ENCODE results near the gene MYO1D. TPM values are rescaled to one million over a fixed set of nuclear protein-coding genes. Genes with fewer than 3 reads are reported as not detected.
A peak's percentile ranks its signal among the peaks of the same experiment; 100 is the strongest.

MYO1D gene
- total RNA-seq, 1 experiment from 2014 or later = 41.2 TPM

DNA sequence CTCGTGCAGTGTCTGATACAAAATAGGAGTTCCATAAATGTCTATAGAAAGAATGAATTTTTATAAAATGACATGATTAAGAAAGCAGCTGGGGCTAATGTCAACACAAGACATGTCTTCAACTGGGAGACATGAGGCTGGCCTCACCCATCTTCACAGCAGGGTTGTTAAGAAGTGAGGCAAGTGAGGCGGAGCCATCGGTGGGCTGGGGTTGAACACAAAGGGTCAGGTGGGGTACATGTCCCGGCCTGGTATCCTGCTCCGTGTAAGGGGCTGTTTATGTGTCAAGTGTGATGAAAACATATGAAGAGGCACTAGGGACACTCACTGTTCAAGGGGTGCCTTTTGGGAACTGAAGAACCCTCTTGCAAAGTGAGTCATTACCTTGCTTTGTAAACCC, 368.0 kb downstream of the MYO1D start:
- DNase-seq (ENCODE audit: low read depth) = no peak

DNA sequence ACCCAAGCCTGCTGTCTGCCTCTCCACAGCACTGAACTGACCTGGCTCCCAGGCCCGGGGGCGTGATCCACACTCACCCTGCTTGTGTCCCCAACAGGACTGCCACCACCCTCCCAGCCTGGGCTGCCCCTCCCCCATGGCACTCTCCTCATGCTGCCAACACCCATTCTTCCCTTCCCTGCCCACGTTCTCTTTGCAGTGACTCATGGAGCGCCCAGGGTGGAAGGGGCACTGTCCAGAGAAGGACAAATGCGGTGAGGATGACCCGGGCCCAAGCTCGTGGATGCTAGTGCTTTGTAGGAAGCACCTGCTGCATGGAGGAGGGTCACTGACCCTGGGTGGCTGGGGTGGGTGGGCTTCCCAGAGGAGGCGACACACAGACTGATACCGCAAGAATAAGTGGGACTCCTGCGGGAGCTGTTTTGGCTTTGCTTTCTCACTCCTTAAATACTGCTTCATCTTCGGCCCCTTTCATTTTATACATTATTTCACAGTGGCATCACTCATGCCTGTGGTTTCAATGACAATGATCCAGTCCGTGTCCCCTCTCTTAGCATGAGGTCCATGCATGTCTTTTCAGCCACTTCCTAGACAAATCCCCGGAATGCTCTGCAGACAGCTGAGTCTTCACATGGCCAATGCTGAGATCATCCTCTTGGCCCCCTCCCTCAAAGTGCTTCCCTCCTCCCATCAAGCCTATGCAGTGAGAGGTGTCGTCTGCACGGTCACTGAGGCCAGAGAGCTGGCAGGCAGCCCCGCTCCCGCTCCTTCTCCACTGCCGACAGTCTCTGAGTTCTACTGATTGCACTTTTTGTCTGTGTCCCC, 372.5 kb downstream of the MYO1D start:
- peak; percentile 36 for DNase-seq (ENCODE audit: low read depth)

DNA sequence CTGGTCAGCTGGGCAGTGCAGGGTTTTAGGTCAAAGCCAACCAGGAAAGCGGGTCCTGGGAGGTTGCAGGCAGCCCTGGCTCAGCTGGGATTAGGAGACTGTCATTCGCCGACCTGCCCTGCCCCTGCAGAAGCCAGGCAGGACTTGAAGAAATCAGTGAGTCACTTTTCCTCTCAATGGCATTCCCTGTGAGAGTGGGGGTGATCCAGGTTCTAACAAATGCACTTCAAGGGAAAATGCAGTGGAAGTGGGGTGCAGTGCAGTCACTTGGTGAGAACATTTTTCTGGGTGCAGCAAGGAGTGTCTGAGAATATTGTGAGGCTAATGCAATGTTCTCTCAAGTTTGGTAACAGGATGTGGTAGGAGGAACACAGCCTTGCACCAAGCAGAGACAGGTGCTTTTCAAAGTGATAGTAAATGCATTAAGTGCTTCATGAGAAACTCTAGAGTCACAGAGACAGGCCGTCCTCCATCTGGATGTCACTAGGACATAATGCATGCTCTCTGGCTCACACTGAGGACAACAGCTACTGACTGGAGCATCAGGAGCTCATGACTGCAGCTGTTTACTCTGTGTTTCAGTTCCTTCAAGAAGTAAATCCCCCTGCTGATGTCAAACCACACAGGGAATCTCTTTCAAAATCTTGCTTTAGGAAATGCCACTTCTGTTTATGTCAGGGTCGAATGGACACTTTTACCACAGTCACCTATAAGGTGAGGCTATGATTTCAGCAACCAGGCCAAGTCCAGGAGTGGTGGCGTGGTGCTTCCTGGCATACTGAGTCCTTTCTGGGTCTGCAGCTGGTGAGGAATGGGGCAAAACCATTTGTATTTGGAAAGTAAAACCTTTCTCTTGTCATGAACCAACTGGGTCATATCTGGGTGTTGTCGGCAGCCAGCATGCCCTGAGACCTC, 373.4 kb downstream of the MYO1D start:
- DNase-seq (ENCODE audit: low read depth) = no peak

DNA sequence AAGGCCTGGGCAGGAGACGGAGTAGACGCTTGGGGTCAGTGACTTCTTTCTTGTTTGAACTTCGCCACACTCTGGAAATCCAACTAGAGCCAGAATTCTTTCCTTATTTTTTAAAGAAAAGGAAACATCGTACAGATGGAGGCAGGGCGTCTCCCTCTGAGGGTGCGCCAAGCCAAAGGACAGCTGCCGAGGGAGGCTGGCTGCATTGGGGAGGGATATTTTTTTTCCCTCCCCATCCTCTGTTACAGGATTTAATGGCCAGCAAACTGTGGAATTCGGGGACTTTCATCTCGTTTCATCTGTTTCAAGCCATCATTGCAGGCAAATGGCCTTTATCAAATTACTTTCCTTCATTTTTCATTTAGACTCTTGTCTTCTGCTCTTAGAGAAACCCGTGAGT, 374.2 kb downstream of the MYO1D start:
- no peak for DNase-seq (ENCODE audit: low read depth)

DNA sequence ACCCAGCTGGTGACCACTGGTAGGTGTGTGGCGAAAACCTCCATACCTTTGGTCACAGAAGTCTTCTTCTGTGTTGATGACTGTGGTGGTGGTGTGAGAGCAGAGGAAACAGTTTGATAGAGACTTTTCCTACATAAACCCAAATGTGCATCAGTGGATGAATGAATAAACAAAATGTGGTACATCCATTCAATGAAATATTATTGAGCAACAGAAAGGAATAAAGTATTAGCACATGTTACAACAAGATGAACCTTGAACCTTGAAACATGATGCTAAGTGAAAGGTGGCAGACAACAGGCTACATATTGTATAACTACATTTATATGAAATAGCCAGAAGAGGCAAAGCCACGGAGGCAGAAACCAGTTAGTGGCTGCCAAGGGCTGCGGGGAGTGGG, 374.9 kb downstream of the MYO1D start:
- no peak for DNase-seq (ENCODE audit: low read depth)

DNA sequence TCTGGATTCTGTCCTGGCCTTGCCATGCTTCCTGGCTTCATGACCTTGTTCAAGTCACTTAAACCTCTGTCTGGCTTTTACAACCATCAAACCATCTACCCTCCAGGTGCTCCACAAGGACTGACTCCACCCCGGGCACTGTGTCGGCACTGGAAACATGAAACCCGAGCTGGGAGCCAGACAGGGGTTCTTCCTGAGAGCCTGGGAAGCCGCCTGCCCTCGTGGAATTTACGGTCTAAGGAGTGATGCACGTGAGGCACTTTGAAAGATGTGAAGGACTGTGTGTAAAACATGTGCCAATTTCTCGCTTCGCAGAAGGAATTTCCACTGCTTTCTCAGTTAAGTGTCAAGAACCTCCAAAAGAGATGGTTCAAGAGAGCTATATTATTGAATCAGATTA, 378.5 kb downstream of the MYO1D start:
- DNase-seq (ENCODE audit: low read depth) = no peak

DNA sequence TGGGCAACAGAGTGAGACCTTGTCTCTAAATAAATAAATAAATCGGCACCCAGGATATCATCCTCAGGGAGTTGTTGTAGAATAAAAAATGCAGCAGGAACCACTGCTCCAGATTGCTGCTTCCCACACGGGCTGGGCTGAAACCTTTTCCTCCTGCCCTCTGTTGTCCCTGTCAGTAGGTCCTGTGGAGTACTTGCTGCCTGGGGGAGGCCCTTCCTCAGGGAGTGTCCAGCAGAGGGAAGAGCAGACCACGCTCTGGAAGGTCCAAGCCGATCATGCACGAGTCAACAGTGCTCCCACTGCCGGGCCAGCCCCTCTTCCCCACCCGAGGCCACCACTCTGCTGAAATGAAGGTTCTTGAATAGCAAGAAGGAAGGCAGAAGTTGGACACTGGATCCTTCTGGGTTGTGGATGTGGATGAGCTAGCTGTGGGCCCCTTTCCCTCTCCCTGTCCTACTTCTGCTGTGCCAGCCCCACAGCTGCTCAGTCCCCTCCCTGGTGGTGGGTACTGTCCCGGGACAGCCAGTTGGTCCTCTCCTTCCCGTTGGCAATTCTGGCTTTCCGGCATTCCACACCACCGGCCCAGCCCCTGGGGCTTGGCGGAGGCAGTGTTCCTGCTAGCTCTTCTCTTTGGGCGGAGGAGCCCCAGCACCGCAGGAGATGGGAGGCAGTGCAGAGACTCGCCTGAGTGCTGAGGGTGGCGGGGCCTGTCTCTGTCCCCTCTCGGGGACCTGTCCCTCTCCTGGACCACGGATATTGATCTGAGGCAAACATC, 379.3 kb downstream of the MYO1D start:
- peak; percentile 67 for DNase-seq (ENCODE audit: low read depth)

DNA sequence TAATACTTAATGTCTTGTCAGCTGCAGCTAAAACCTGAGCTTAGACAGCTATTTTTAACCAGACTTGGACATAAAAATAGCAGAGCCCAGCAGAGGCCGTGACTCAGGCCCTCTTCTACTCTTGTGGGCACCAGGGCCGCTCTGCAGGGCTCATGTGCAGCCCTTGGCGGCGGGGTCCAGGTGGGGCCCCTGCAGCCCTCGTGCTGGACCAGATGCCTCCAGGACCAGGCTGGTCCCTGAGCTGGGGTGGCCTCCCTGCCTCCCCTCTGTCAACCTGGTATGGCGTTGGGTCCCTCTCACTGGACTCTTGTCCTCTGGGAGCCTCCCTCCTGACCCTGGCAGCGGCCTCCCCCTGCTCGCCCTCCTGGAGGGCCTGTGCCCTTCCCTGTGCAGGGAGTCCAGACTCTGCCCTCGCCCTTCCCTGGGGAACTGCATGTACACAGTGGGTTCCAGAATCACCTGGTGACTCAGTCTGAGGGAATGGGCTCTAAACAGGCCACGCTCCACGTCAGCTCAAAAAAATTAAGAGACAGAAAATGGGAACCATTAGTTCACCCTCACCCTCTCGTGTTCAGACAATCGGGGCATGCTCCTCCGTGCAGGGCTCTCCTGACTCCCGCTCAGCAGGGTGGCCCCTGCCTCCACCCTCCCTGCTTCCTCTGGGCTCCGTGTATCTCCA, 380.4 kb downstream of the MYO1D start:
- DNase-seq (ENCODE audit: low read depth) = peak; percentile 85

DNA sequence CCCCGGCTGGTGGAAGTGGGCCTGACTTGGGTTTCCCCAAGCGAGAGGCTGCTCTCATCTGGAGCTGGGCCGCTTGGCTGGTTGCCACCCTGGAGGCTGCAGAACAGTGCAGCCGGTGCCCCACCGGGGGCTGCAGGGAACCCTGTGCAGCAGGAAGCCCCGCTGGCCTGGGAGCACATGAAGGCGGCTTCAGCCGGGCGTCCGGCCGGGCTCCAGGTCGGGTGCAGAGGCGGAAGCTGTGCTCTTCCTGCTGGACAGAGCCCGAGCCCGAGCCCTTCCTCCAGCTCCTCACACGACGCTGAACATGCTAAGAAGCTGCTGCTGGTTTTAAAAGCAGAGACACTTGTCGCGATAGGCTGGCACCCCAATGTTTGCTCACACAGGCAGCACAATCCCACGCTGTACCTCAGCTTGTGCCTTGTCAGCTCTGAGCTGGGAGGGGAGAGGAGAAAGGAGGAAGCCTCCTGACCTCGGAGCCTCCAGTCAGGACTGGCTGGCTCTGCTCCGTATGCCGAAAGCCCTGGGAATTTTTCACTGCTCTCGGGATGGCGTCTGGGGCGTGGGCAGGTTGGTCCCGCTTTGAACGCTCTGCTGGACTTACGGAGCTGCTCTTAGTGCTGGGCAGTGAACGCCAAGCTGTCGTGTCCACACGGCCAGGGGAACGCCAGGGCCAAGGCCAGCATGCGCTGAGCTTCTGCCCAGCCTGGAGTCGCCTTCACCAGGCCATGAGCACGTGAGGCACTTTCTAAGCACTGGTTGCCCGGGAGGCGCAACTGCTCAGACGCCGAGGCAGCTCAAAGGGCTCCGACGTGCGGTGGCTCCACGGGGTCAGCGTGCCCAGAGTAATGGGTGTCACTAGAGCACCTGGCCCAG, 381.3 kb downstream of the MYO1D start:
- DNase-seq (ENCODE audit: low read depth) = no peak

DNA sequence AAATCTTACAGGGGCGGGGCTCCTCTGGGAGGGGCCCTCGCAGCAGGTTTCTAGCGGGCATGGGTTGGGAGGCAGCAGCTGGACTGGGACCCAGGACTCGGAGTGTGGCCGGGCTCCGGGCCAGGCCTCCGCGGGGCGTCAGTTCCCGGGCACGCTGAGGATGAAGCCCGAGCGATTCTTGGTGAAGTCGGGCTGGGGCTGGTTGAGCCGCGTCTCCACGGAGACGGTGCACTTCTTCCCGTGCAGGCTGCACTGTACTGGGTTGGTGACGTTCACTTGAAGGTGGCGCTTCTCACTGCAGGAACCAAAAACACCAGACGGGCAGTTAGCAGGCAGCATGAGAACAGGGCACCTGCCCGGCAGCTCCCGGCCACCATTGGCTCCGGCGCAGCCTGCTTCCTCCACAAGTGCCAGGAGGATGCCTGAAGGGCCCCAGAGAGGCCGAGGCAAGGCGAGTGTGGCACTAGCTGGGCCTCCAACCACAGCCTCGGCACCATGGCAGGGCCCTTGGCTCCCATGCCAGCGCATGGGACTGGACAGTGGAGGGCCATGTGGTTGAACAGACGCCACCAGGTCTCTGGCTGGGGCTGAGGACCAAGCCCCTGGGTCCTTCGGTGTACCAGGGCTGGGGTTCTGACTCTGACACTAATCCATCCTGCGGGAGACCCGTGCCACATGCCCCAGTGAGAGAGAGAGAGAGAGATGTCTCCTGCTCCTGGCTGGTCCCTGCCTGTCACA, 382.1 kb downstream of the MYO1D start:
- no peak for DNase-seq (ENCODE audit: low read depth)

DNA sequence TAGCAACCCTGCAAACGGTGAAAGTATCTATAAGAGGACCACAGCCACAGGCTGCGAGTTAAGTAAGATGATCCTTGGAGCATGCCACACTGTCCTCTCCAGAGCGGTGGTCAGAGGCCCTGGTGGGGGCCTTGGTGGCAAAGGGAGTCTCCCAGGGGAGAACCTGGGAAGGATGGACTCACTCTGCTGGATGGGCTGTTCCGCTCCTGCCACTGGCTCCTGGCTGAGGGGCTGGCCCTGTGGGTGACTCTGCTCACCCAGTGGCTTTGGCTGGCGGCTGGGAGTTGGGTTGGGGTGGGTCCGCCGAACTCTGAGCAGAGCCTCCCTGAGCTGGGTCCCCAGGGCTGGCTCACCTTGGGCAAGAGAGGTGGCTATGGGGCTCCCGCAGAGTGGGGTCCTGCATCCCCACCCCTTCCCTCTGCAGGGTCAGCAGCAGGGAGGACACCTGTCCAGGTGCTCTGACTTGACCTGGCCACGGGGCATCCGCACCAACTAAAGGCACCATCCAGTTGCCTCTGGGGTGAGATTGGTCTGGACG, 382.9 kb downstream of the MYO1D start:
- no peak for DNase-seq (ENCODE audit: low read depth)

DNA sequence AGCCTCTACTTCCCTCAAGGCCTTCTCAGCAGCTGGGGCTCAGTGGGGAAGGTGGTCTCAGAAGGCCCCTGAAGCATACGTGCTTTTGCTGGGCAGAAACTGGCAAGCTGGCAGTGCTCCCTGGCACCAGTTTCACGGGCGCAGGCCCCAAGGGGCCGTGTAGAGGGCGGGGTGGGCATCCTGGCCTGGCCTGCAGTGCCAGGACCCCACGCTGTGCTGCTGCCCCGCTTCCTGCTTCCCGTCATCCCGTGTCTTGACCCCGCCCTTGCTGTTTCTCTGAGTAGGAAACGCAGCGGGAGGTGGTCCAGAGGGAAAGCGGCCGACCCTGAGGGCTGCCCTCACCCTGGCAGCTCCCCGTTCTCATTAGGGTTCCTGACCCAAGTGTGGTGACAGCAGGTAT, 383.4 kb downstream of the MYO1D start:
- no peak for DNase-seq (ENCODE audit: low read depth)

DNA sequence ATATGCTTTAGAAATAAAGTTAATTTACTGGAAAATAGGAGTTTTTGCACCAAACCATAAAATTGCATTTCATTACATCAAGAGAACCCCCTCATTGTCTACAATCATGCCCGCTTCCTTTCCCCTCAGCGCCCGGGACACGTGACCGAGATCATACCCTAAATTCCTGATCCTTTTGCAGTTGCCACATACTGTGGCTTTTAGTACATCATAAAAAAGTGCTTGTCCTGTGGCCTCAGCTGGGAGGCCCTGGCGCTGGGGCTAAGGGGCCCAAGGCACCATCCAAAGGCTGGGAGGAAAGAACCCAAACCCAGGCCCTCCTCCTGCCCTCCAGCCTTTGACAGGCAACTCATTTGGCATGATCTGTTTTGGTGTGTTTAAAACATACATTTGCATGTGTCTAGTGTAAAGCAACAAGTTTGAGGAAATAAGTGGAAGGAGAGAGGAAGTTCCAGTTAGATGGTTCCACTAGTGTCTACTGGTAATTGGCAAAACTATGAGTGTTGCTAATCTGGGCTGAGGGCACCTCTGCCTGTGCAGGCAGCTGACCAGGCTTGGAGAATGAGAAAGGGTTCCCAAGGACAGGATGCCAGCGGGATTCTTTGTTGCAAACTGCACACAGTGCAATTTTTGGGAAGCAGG, 384.2 kb downstream of the MYO1D start:
- DNase-seq (ENCODE audit: low read depth) = no peak

DNA sequence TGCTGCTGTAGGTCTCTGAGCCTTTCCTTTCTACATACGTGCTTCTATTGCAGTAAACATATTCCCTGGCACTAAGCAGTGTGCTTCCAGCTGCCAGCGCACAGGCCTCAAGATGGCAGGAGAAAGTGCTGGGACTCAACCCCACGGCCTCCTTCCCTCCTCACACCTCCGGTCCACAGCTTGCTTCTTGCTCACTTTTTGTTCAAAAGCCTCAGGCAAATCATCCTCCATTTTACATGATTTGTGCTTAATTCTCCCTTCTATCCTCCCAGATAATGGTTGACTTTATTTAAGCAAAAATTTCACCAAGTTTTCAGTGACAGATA, 384.7 kb downstream of the MYO1D start:
- no peak for DNase-seq (ENCODE audit: low read depth)

DNA sequence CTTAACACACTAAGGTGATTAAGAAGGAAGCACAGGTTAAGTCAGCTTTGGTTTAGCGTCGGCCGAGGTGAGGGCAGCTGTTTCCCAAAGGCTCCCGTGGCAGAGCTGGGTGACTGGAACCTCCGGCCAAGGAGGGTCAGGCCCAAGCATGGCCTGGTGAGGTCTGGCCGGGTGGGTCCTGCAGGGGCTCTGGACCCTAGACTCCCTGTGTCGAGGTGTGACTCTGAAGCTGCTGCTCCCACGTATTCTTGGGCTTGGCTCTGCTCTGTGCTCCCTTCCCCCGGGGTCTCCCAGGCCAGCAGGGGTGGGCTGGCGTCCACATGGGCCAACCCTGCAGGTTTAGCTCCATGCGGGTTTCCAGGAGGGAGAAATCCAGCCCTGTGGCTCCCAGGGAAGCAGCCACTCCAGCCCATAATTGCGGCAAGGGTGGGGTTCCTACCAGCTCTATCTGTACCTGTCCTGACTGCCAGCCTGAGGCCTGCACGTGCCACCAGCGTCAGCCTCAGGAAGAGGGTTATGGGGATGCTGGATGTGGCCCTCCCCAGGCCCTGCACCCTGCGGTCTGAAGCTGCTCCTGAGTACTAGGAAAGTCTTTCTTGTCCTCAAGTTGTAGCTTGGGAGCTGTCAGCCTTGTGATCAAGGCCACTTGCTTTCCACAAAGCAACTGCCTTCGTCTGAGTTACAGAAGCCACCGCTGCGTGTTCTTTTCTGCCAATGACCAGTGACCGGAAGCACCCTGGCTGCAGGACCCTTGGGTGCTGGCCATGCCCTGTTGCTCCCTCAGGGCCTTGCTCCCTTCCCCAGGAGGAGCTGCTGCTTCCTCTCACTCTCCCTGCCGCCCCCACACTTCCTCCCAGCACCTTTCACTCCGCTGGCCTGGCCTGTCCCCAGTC, 385.3 kb downstream of the MYO1D start:
- peak; percentile 41 for DNase-seq (ENCODE audit: low read depth)

DNA sequence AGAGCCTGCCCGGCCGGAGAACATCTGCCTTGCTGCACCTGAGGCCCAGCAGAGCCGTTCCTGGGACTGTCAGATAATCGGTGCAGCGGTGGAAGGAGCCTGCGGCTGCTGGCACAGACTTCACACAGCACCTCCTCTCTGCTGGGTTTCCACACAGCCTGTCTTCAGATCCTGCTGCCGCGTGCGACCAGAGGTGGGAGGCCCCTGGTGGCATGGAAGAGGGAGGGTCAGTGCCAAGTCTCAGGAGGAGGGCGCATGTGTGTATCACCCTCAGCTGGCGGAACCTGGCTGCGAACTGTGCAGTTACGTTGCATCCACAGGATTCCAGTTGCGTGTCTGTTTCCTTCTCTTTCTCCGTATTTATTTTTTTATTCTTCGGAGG, 386.8 kb downstream of the MYO1D start:
- peak; percentile 43 for DNase-seq (ENCODE audit: low read depth)

DNA sequence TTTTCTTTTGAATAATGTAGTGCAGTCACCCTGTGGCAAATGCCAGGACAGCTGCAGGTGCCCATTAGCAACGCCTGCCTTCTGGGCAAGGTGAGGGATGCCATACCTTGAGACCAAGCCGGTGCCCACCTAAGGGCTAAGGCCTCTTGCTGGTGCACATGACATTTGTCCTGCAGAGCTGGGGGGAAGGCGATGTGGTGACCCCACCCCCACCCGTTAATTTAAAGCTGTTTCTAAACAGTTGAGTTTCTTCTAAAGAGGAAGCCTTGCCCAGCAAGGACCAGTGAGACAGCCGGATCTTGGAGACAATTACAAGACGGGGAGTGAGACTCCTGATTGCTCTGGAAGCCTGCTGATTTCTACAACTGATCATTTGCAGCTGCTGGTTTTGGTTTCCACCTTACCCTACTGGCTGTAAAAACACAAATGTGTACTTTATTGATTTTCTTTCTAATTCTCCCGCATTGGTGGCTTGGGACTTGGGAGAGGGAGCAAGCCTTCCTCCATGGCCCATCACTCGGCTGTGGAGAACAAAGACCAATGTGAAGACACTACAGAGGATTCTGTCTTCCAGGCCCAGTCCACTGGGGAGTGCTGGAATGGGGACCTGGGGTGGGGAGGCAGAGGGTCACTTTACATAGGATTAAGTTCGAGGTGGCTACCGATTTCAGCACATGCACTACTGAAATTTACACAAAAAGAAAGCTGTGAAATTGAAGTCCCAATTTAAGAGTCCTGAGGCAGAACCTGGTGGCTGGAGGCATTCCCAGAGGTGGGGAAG, 387.4 kb downstream of the MYO1D start:
- no peak for DNase-seq (ENCODE audit: low read depth)

All from RPMI7951 (cell line).